Measurements from ENCODE around the gene DOCK4. TPM values are rescaled to one million over a fixed set of nuclear protein-coding genes. Genes with fewer than 3 reads are reported as not detected.

The DOCK4 gene
- total RNA-seq, 1 experiment from 2014 or later: 4.9 TPM

DNA sequence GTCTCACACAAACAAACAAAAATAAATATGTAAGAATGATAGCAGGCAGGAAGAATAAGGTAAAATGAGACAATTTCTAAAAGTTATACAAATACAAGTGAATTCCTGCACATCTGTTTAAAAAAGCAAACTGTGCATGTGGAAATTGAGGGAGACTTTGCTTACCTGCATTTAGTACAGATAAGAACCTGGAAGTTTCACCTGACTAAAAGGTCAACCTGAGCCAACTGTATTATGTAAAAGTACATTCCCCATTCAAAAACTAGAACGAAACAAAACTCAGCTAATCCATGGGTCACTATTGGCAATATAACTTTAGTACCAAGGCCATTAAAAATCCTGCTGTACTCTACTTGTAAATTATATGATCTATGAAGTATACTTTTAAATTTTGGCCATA, 127.1 kb downstream of the DOCK4 start:
- no CpG with 5 or more reads among the region's 1 CpG for WGBS (ENCODE audit: extremely low coverage, insufficient read length, low lambda C conversion rate)
- H3K9me3 Mint-ChIP-seq: peaks cover 0 to 7% of the 10 kb centered on the region in 2 experiments; a peak in 3 of 5 replicates

More for the DNA sequence above, 127.1 kb downstream of the DOCK4 start:
- Histone ChIP-seq H3K18ac (ENCODE audit: insufficient read length, low read depth, low read length) (no peak overlapping the region), H3K4me2 (ENCODE audit: insufficient read depth, insufficient read length, low read length) (no peak overlapping the region), H2BK12ac (ENCODE audit: insufficient read length, low read depth, low read length) (no peak overlapping the region), H2BK20ac (ENCODE audit: low read depth, low read length, poor library complexity, severe bottlenecking) (no peak overlapping the region), H3K4ac (ENCODE audit: low read depth, low read length) (no peak overlapping the region), H3K9me3 (ENCODE audit: control insufficient read depth, low read depth, low read length) (no peaks in the 10 kb centered on the region), H2BK15ac (ENCODE audit: low read depth, low read length) (no peak overlapping the region), H3K27ac (ENCODE audit: insufficient read length, low read depth, low read length) (no peak overlapping the region), H3K23ac (ENCODE audit: insufficient read length, low read depth, low read length) (no peak overlapping the region), H3T11ph (ENCODE audit: low read length) (no peak overlapping the region), H2AFZ (ENCODE audit: low read length) (no peak overlapping the region), H4K20me1 (ENCODE audit: control insufficient read depth, insufficient read depth, insufficient read length) (no peaks in the 10 kb centered on the region), H4K8ac (replicated peaks; ENCODE audit: insufficient read length, low read depth, low read length) (no peak overlapping the region), H3K23me2 (ENCODE audit: insufficient read length, low read depth, low read length, poor library complexity, severe bottlenecking) (no peaks in the 10 kb centered on the region), H3K14ac (ENCODE audit: insufficient read depth, low read length) (no peak overlapping the region), H3K4me1 (ENCODE audit: insufficient read depth, low read length) (peaks cover 9% of the 10 kb centered on the region), H2BK120ac (ENCODE audit: low read depth, low read length, poor library complexity, severe bottlenecking) (no peak overlapping the region), H2BK5ac (ENCODE audit: insufficient read length, low read length) (no peak overlapping the region), H3K56ac (ENCODE audit: insufficient read length, low read depth, low read length) (no peak overlapping the region), H4K5ac (ENCODE audit: insufficient read length, low read depth, low read length) (no peak overlapping the region), H3K27me3 (ENCODE audit: insufficient read depth, low read length) (no peaks in the 10 kb centered on the region), H2AK5ac (ENCODE audit: insufficient read length, low read length) (no peak overlapping the region), H3K79me2 (ENCODE audit: insufficient read depth, low read length) (peaks cover 2% of the 10 kb centered on the region; the same call in 1 of the 2 replicates), H3K9ac (ENCODE audit: extremely low read depth, insufficient read length, low read length) (no peak overlapping the region), H4K91ac (ENCODE audit: insufficient read length, low read depth, low read length) (no peak overlapping the region), H3K79me1 (ENCODE audit: insufficient read depth, low read depth, low read length, poor library complexity, severe bottlenecking) (no peaks in the 10 kb centered on the region)
- peaks cover 0 to 9% (median 0%) of the 10 kb centered on the region in 3 experiments; a peak in 2 of 7 replicates for H3K36me3 Mint-ChIP-seq (ENCODE audit: insufficient read depth in 1 of 3, low read depth in 3 of 3)
- H3K27ac Mint-ChIP-seq: no peak overlapping the region
- TF ChIP-seq, protein P1, sequence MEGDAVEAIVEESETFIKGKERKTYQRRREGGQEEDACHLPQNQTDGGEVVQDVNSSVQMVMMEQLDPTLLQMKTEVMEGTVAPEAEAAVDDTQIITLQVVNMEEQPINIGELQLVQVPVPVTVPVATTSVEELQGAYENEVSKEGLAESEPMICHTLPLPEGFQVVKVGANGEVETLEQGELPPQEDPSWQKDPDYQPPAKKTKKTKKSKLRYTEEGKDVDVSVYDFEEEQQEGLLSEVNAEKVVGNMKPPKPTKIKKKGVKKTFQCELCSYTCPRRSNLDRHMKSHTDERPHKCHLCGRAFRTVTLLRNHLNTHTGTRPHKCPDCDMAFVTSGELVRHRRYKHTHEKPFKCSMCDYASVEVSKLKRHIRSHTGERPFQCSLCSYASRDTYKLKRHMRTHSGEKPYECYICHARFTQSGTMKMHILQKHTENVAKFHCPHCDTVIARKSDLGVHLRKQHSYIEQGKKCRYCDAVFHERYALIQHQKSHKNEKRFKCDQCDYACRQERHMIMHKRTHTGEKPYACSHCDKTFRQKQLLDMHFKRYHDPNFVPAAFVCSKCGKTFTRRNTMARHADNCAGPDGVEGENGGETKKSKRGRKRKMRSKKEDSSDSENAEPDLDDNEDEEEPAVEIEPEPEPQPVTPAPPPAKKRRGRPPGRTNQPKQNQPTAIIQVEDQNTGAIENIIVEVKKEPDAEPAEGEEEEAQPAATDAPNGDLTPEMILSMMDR (conservative IDR thresholded peaks at IDR 0.05): no peak
- H3K4me1 Mint-ChIP-seq: peaks cover 9 to 11% of the 10 kb centered on the region in 2 experiments; a peak in 3 of 4 replicates
- H3K4me3 Mint-ChIP-seq: no peak overlapping the region
- H3K27me3 Mint-ChIP-seq (ENCODE audit: low read depth): no peaks in the 10 kb centered on the region
- DNase-seq: no peak
